ENCODE measurements around the gene RGS2.

DNA sequence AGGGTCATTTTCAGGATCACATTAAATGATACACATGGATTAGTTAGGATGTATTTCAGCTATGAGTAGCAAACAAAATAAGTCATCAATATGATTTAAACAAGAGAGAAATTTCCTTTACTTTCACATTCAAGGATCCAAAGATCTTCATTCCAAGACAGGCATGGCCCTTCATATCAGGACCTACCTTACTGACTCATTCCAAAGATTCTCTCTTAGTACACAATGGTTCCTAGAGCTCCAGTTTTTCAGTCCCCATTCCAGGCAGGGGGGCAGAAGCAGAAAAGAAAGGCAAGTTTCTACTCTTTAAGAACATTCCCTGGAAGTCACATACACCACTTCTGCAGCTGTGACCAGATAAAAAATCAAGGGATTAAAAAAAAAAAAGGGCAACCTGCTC is 23.7 kb downstream of the RGS2 start:
- TF ChIP-seq EZH2 (IDR thresholded peaks at IDR 0.05; ENCODE audit: insufficient read depth, poor library complexity, severe bottlenecking) (no peak), EZH2phosphoT487 (IDR thresholded peaks at IDR 0.05; ENCODE audit: insufficient read depth, low read depth) (no peak)

Data from GM23248 (cell line).